ENCODE results near the gene E2F4.

- TF ChIP-seq CTCF (conservative IDR thresholded peaks at IDR 0.05; ENCODE audit: low read length): no peak
- no peak for TF ChIP-seq EZH2phosphoT487 (IDR thresholded peaks at IDR 0.05; ENCODE audit: borderline replicate concordance)
Measured at GRCh38 chr16:67202956-67203493, 11.1 kb downstream of the E2F4 start.
